Vagina (tissue), 2 donors: ENCODE measurements around the gene VWA5B2.

Experiments
- CTCF ChIP-seq, 3 experiments: fragments of 450-650 bp in 2 of 3; fragments of 200-600 bp in 1 of 3; sonication (generic) in 1 of 3; IDR thresholded peaks; one replicate each; pipeline ENCODE4 v1.5.1; 2017 to 2019; ENCODE audit warnings: antibody characterized with exemption in 3 of 3, mild to moderate bottlenecking in 2 of 3, moderate library complexity in 2 of 3
- POLR2A ChIP-seq, 2 donors: fragments of 450-650 bp; IDR thresholded peaks; one replicate each; pipeline ENCODE4 v1.6.1; 2017; ENCODE audit warnings: antibody characterized with exemption in 2 of 2, mild to moderate bottlenecking in 2 of 2, moderate library complexity in 2 of 2
- POLR2AphosphoS5 ChIP-seq, 2 donors: sonication (generic); formaldehyde crosslinking; IDR thresholded peaks; one replicate each; pipeline ENCODE4 v1.9.0; 2017; ENCODE audit warnings: antibody characterized with exemption in 2 of 2, mild to moderate bottlenecking in 2 of 2, low read depth in 1 of 2; ENCODE audit not compliant: insufficient read depth in 1 of 2

- TF ChIP-seq CTCF (IDR thresholded peaks at IDR 0.05) (no peak), POLR2A (IDR thresholded peaks at IDR 0.05) (no peak), POLR2AphosphoS5 (IDR thresholded peaks at IDR 0.05; ENCODE audit: insufficient read depth in 1 of 2, low read depth in 1 of 2) (no peak)
Measured at GRCh38 chr3:184193991-184194539, 35.3 kb upstream of the VWA5B2 start.
